ENCODE results near the gene TSPAN5. TPM values are rescaled to one million over a fixed set of nuclear protein-coding genes. Genes with fewer than 3 reads are reported as not detected.

Gene TSPAN5
- total and polyA plus RNA-seq, 2 of the 4 experiments (the other 2 are of a cell fraction) = 64.8 to 79.6 TPM

DNA sequence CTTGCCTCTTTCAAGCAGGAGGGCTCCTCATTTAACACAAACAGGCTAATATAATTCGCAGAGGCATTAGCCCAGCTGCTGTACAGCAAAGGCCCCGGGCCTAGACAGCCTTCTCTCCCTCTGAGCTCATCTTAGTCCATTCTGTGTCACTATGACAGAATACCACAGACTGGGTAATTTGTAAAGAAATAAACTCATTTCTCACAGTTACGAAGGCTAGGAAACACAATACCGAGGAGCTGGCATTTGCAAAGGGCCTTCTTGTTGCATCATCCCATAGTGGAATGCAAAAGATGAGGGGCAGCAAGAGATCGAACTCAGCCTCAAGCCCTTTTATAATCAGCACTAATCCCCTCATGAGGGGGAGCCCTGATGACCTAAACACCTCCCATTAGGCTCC is 48.5 kb downstream of the TSPAN5 start:
- Histone ChIP-seq H4K91ac (ENCODE audit: insufficient read depth, low read depth, low read length) (peak overlapping the region; percentile 78), H3K9ac (ENCODE audit: low read depth, low read length) (peak overlapping the region; percentile 8; the same call in 1 of the 2 replicates), H3K4me1 (ENCODE audit: control insufficient read depth, insufficient read depth, low read length) (peaks cover 22% of the 10 kb centered on the region), H2BK120ac (ENCODE audit: low read depth, low read length) (peak overlapping the region; percentile 58), H3K4ac (ENCODE audit: low read depth, low read length) (peak overlapping the region; percentile 69), H2AK9ac (replicated peaks; ENCODE audit: low read depth, low read length, poor library complexity) (no peak overlapping the region), H3K14ac (replicated peaks; ENCODE audit: low read depth, low read length) (peak overlapping the region; percentile 40; the same call in 1 of the 2 replicates), H3K56ac (ENCODE audit: extremely low read depth, insufficient read depth, low read length) (no peak overlapping the region), H3K4me2 (ENCODE audit: low read depth, low read length) (peak overlapping the region; percentile 11; the same call in 1 of the 2 replicates), H3K79me1 (ENCODE audit: low read depth in 1 of 2, low read length in 2 of 2) (peaks cover 49 to 79% of the 10 kb centered on the region in 2 experiments), H2BK20ac (ENCODE audit: low read depth, low read length) (peak overlapping the region; percentile 40), H2BK5ac (ENCODE audit: low read depth, low read length, poor library complexity, severe bottlenecking) (no peak overlapping the region), H3K18ac (ENCODE audit: low read depth, low read length) (peak overlapping the region; percentile 24; the same call in 1 of the 2 replicates), H3K27me3 (ENCODE audit: control insufficient read depth, insufficient read depth, low read length) (no peaks in the 10 kb centered on the region), H3K9me3 (ENCODE audit: control insufficient read depth, insufficient read depth, low read length) (no peaks in the 10 kb centered on the region; the same call in 1 of the 2 replicates), H3K27ac (ENCODE audit: insufficient read depth, low read length) (peak overlapping the region; percentile 25), H3K36me3 (ENCODE audit: control insufficient read depth, insufficient read depth, low read length) (peaks cover 1% of the 10 kb centered on the region; the same call in 1 of the 2 replicates), H4K20me1 (ENCODE audit: insufficient read depth, low read length) (peaks cover 16% of the 10 kb centered on the region; the same call in 1 of the 2 replicates), H3K23ac (ENCODE audit: low read depth, low read length) (no peak overlapping the region; the same call in 1 of the 2 replicates), H3K4me3 (ENCODE audit: insufficient read depth, low read depth, low read length) (no peak overlapping the region), H3K9me1 (ENCODE audit: insufficient read depth, low read length) (peaks cover 6% of the 10 kb centered on the region; the same call in 1 of the 2 replicates), H2AFZ (replicated peaks; ENCODE audit: low read length, poor library complexity) (no peak overlapping the region), H4K5ac (ENCODE audit: low read depth, low read length) (0 out of 2 replicates have a peak overlapping the region, but pooled peaks have one; percentile 40), H2AK5ac (ENCODE audit: low read depth, low read length) (peak overlapping the region; percentile 2), H4K8ac (ENCODE audit: low read depth in 2 of 2, low read length in 2 of 2) (peak overlapping the region; percentile 53 to 56; a peak in 3 of 4 replicates), H2BK15ac (ENCODE audit: low read depth, low read length) (peak overlapping the region; percentile 51; the same call in 1 of the 3 replicates)
- ChIA-PET POLR2A (ENCODE audit: unreplicated experiment) (no interaction called here), CTCF (interaction anchor here (0.6 to 1.6 kb wide), 4 partner anchors 19 to 344 kb away, joined by 3 to 4 read pairs (median 3); no protein-coding TSS in a partner anchor)
- TF ChIP-seq CEBPB (IDR thresholded peaks at IDR 0.05; ENCODE audit: low read depth, low read length) (peak; percentile 84), SMC3 (IDR thresholded peaks at IDR 0.05; ENCODE audit: low read depth, low read length) (no peak), RFX5 (IDR thresholded peaks at IDR 0.05; ENCODE audit: low read depth, low read length) (no peak), CHD1 (IDR thresholded peaks at IDR 0.05; ENCODE audit: low read depth, low read length) (no peak), MXI1 (IDR thresholded peaks at IDR 0.05; ENCODE audit: borderline replicate concordance, low read depth, low read length) (no peak), POLR2A (IDR thresholded peaks at IDR 0.05; ENCODE audit: low read depth, low read length) (no peak)
- no TSS peak for BruUV-seq (replicated peaks)
- DNase-seq (peak; percentile 45), ATAC-seq (ENCODE audit: low read depth) (peak; percentile 42)
- in situ Hi-C loops (cut with MboI; ENCODE audit: low sequenced_read_pairs) (no loop called here), dilution Hi-C loops (cut with HindIII; ENCODE audit: low sequenced_read_pairs, unreplicated experiment) (no loop called here), intact Hi-C loops (cut with micrococcal nuclease) (loop anchor here (5.0 kb wide), 1 partner anchor 43 kb away; no protein-coding TSS in a partner anchor)
- no CpG with 5 or more reads among the region's 5 CpGs for WGBS, 2 experiments (ENCODE audit: extremely low coverage in 2 of 2, insufficient read length in 1 of 2)

Data from IMR-90 (cell line).